GM21526 (cell line): ENCODE data around the gene CCDC149.

ENCODE experiments used
- ATAC-seq: cut with Tn5 transposase; IDR thresholded peaks from one replicate; pipeline ENCODE4 v1.9.1; 2021; ENCODE audit warnings: moderate library complexity; ENCODE audit not compliant: unreplicated experiment, low FRiP score

CCDC149 gene

DNA sequence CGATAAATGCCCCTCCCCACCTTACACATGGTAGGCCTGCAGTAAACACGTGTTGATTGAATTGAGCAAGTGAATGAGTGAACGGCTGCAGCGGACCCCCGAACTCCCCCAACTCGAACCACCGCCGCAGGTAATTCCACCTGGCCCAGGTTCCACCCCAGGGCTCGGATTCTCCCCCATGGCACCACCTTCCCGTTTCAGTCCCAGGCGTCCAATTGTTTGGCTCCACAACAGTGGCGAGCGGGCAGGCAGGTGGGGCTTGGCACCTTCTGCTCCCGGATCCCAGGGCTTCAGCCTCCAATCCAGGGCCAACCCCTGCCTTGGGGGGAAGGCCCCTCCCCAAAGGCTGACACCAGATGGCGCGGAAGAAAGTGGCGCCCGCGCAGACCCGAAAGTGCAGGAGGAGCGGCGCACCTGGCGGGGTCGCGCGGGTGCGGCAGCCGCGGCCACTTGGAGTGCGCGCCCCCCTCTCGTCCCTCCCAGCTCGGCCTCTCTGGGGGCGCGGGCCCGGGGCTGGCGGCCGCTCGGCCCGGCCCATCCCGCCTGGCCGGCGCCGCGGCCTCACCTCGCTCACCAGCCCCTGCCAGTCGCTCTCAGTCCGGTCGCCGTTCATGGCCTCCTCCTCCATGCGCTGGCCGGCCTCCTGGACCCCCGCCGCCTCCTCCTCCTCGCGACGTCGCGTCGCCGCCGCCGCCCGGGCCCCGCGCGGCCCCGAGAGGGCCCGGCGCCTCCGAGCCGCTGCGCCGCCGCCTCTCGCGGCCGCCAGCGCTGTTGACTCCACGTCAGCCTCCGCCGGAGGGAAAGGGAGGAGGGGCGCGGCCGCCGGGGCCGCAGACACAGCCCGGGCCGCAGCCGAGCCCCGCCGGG, at the start of gene CCDC149:
CCDC149 (minus strand) TSS at position 791 of the 867 bp plus-strand sequence; CDS start at position 613, 178 bp downstream.
- no peak for ATAC-seq

GRCh38 chr4:24957886-24958285, 45.0 kb upstream of the CCDC149 start:
- ATAC-seq = no peak

DNA sequence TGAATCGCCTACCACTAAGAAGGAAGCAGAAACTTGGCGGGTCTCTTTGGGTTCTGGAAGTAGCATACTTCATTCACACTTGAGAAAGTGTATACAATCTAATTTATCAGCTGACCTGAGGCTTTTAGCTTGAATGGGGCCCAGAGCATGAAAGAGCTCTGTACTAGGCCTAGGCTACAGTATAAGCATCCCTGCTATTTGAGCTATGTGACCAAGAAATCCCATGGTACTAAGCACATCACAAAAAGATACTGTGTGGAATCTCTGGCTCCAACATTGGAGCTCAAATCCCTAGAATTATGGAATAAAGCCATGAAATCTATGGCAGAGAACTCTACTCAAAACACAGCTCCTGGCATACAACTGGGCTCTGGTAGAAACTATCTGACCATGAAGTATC, 43.9 kb upstream of the CCDC149 start:
- no peak for ATAC-seq

- no peak for ATAC-seq
Measured at GRCh38 chr4:24956091-24956490, 43.2 kb upstream of the CCDC149 start.

GRCh38 chr4:24952667-24953066, 39.8 kb upstream of the CCDC149 start:
- no peak for ATAC-seq

DNA sequence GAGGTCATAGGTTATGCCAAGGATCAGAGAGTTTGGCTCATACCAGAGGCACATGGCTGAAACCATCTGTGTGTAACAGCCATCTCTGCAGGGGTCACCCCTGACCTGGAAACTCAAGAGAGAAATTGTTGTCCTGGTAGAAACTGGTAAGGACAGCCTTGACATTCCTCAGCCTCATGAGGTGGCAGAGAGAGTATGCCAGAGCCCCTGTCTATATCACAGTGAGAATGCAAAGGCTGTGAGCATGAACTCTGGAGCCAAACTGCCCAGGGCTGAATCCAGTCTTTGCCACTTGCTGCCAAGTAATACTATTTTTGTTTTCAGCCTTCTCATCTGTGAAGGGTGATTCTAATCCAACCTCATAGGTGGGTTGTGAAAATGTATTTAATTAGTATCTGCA, 37.1 kb upstream of the CCDC149 start:
- ATAC-seq = no peak

- no peak for ATAC-seq
Measured at GRCh38 chr4:24937917-24938281, 25.1 kb upstream of the CCDC149 start.

GRCh38 chr4:24937176-24937916, 24.5 kb upstream of the CCDC149 start:
- ATAC-seq = no peak

DNA sequence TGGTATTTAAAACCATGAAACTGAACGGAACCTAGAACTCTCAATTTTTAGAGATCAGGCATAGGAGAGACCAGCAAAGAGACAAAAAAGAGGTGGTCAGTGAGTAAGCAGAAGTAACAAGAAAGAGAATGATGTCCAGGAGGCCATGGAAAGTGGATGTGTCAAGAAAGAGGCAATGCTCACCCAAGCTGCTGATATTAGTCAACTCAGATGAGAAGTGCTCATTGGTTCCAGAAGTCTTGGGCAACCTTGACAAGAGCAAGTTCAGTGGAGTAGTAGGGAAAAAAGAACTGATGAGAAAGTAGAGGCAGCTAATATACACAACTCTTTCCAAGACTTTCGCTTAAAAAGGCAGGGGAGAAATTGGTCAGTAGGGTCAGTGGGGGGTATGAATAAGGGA, 23.0 kb upstream of the CCDC149 start:
- ATAC-seq = no peak

GRCh38 chr4:24934311-24934710, 21.5 kb upstream of the CCDC149 start:
- no peak for ATAC-seq

- no peak for ATAC-seq
Measured at GRCh38 chr4:24933684-24934275, 20.9 kb upstream of the CCDC149 start.

- ATAC-seq = no peak
Measured at GRCh38 chr4:24932515-24933225, 19.8 kb upstream of the CCDC149 start.

DNA sequence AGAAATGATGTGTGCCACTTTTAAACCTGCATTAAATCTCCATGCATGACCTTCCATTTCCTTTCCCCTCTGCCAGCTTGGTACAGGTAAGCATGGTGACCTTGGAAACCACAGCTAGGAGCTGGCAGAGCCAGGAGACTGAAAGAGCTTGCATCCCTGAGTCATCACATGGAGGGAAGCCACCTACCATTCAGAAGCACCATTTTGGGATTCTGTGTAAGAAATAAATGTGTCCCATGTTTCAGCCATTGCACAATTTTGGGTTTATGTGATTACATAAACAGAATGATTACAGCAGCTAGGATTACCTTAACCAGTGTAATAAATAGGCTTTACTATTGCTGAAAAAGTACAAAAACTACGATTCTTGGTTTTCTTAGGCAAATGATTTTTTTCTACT, 17.3 kb upstream of the CCDC149 start:
- no peak for ATAC-seq

GRCh38 chr4:24928708-24929107, 15.9 kb upstream of the CCDC149 start:
- no peak for ATAC-seq

DNA sequence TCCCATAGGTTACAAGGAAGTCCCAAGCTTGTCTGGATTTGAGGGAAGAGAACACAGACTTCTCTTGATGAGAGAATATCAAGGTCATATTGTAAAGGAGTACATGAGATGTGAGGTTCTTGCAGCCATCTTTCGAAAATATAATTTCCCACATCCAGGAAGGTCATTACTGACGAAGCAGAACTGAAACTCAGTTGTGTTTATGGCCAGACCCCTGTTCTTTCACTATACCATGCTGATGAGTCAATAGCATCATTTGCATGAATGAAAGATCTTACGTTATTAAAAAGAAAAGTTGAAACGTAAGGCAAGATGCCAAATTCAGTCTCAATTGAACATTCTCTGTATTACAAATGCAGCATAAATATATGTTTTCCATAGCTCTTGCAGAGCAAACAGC, 14.2 kb upstream of the CCDC149 start:
- no peak for ATAC-seq

- no peak for ATAC-seq
Measured at GRCh38 chr4:24924309-24924781, 11.5 kb upstream of the CCDC149 start.

GRCh38 chr4:24923550-24923949, 10.7 kb upstream of the CCDC149 start:
- ATAC-seq = no peak

DNA sequence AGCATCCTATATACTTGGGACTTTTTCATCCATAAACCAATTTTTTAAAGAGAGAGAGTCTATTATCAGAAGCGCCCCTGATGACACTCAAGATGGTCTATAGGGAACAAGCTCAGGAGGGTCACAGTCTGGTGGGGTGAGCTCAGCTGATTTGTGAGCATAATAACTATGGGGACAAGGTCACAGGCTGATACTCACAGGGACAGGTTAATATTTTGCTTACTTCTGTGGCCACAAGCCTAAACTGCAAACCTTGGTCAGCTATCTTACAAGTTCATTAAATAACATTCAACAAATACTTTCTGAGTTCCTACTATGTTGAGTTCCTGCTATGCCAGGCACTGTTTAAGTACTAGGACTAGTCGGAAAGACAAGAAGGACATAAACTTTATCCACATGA, 10.2 kb upstream of the CCDC149 start:
- no peak for ATAC-seq

- no peak for ATAC-seq
Measured at GRCh38 chr4:24922416-24922815, 9.6 kb upstream of the CCDC149 start.

DNA sequence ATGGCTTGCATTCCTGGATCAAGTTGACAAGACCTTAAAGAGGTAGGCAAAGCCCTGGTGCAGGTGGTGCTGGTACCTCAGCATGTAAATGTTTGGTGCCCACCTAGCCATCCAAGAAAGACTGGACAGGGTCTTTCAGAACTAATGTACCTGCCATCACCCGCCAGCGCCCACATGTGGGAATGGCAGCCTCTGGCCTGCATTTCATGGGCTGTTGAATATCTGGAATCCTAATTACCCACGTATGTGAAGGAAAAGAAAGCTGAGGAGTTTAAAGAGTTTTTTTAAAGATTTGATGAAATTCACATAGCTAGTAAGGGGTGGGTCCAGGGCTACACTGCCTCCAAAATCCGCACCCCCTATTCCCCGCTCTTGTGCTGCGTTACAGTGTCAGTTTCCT, 8.6 kb upstream of the CCDC149 start:
- no peak for ATAC-seq

DNA sequence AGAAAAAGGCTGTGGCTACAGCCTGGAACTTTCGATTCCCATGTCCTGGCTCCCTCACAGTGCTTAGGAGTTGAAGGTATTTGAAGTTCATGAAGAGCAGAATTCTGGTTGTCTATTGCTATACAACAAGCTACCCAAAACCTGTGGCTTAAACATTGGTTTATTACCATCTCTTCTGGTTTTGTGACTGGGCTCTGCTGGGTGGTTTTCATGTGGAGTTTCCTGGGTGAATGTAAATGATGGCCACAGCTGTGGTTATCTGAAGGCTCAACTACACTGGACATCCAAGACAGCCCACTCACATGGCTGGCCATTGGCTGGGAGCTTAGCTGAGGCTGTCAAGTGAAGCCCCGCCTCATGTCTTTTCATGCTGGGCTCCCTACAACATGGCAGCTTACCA, 7.2 kb upstream of the CCDC149 start:
- no peak for ATAC-seq
